ENCODE data around the gene IGFBP5. TPM values are rescaled to one million over a fixed set of nuclear protein-coding genes. Genes with fewer than 3 reads are reported as not detected.

Gene IGFBP5
- total and polyA plus RNA-seq, 2 donors (not counting 1 experiment from before 2014, with no cell fraction given) = not detected

- DNase-seq (no peak), ATAC-seq (ENCODE audit: low read depth) (no peak)
- Mint-ChIP-seq H3K4me1 (no peaks in the 10 kb centered on the region), H3K4me3 (no peak overlapping the region), H3K9me3 (ENCODE audit: insufficient read depth) (no peaks in the 10 kb centered on the region), H3K27ac (no peak overlapping the region), H3K27me3 (peaks cover 21% of the 10 kb centered on the region)
- no peak overlapping the region for H3K27ac ChIP-seq (ENCODE audit: low read length in 2 of 2)
- H2AFZ ChIP-seq (ENCODE audit: insufficient read depth, low read depth, low read length, poor library complexity, severe bottlenecking) = no peak overlapping the region
- ChIA-PET CTCF (interaction anchor here (1.6 kb wide), 1 partner anchor 810 kb away, joined by 4 read pairs; no protein-coding TSS in a partner anchor), POLR2A (no interaction called here)
- H3K4me2 ChIP-seq (replicated peaks; ENCODE audit: low read depth, low read length, poor library complexity, severe bottlenecking) = no peak overlapping the region
- no peak overlapping the region for H3K4me3 ChIP-seq (ENCODE audit: control extremely low read depth in 1 of 5, extremely low read depth in 1 of 5, insufficient read depth in 1 of 5, low read depth in 2 of 5, low read length in 4 of 5)
- no peak overlapping the region for H3K9ac ChIP-seq (ENCODE audit: low read length)
- H3K36me3 ChIP-seq (replicated peaks in 1 of 2; ENCODE audit: control extremely low read depth in 1 of 2, control insufficient read depth in 1 of 2, extremely low read depth in 1 of 2, insufficient read depth in 2 of 2, low read length in 1 of 2) = no peaks in the 10 kb centered on the region
- H3K9me3 ChIP-seq (ENCODE audit: control extremely low read depth in 1 of 3, control insufficient read depth in 2 of 3, insufficient read depth in 1 of 3, low read length in 2 of 3) = no peaks in the 10 kb centered on the region
- WGBS (ENCODE audit: insufficient coverage) = 74% methylated on average over 5 of the region's 5 CpGs
- no peaks in the 10 kb centered on the region for H4K20me1 ChIP-seq (ENCODE audit: control insufficient read depth, insufficient read depth, low read length, poor library complexity, severe bottlenecking)
- no peak for TF ChIP-seq CTCF (IDR thresholded peaks at IDR 0.05)
- no peak for TF ChIP-seq EZH2 (IDR thresholded peaks at IDR 0.05; ENCODE audit: borderline replicate concordance, insufficient read depth, low read depth, low read length, poor library complexity, severe bottlenecking)
- H3K4me1 ChIP-seq (ENCODE audit: control insufficient read depth in 2 of 2, insufficient read depth in 2 of 2, low read length in 2 of 2) = no peaks in the 10 kb centered on the region
- no peaks in the 10 kb centered on the region for H3K79me2 ChIP-seq (ENCODE audit: control insufficient read depth, insufficient read depth, low read length)
- intact Hi-C loops (cut with micrococcal nuclease) = no loop called here
- H3K27me3 ChIP-seq (replicated peaks in 1 of 4; ENCODE audit: control extremely low read depth in 1 of 4, control insufficient read depth in 3 of 4, insufficient read depth in 4 of 4, low read length in 3 of 4) = peaks cover 0 to 21% (median 8%) of the 10 kb centered on the region in 4 experiments
Measured at GRCh38 chr2:216700781-216701180, 5.4 kb upstream of the IGFBP5 start.

GRCh38 chr2:216700088-216700567, 4.8 kb upstream of the IGFBP5 start:
- H3K36me3 ChIP-seq (replicated peaks in 1 of 2; ENCODE audit: control extremely low read depth in 1 of 2, control insufficient read depth in 1 of 2, extremely low read depth in 1 of 2, insufficient read depth in 2 of 2, low read length in 1 of 2) = no peaks in the 10 kb centered on the region
- no peak overlapping the region for H2AFZ ChIP-seq (ENCODE audit: insufficient read depth, low read depth, low read length, poor library complexity, severe bottlenecking)
- no peak for ATAC-seq (ENCODE audit: low read depth)
- intact Hi-C loops (cut with micrococcal nuclease) = no loop called here
- no peak for TF ChIP-seq CTCF (IDR thresholded peaks at IDR 0.05)
- TF ChIP-seq EZH2 (IDR thresholded peaks at IDR 0.05; ENCODE audit: borderline replicate concordance, insufficient read depth, low read depth, low read length, poor library complexity, severe bottlenecking) = no peak
- H3K27ac ChIP-seq (ENCODE audit: low read length in 2 of 2) = no peak overlapping the region
- no peak overlapping the region for H3K4me3 ChIP-seq (ENCODE audit: control extremely low read depth in 1 of 5, extremely low read depth in 1 of 5, insufficient read depth in 1 of 5, low read depth in 2 of 5, low read length in 4 of 5)
- H3K4me3 Mint-ChIP-seq = no peak overlapping the region
- no peaks in the 10 kb centered on the region for H4K20me1 ChIP-seq (ENCODE audit: control insufficient read depth, insufficient read depth, low read length, poor library complexity, severe bottlenecking)
- no peaks in the 10 kb centered on the region for H3K4me1 ChIP-seq (ENCODE audit: control insufficient read depth in 2 of 2, insufficient read depth in 2 of 2, low read length in 2 of 2)
- H3K27me3 ChIP-seq (replicated peaks in 1 of 4; ENCODE audit: control extremely low read depth in 1 of 4, control insufficient read depth in 3 of 4, insufficient read depth in 4 of 4, low read length in 3 of 4) = peaks cover 0 to 27% (median 11%) of the 10 kb centered on the region in 4 experiments
- no peak overlapping the region for H3K27ac Mint-ChIP-seq
- 84% methylated on average over 7 of the region's 7 CpGs for whole genome bisulfite sequencing (ENCODE audit: insufficient coverage)
- no peak overlapping the region for H3K9ac ChIP-seq (ENCODE audit: low read length)
- H3K27me3 Mint-ChIP-seq = peaks cover 23% of the 10 kb centered on the region
- no peaks in the 10 kb centered on the region for H3K9me3 Mint-ChIP-seq (ENCODE audit: insufficient read depth)
- DNase-seq = no peak
- CTCF ChIA-PET = interaction anchor here (1.6 kb wide), 1 partner anchor 811 kb away, joined by 4 read pairs; no protein-coding TSS in a partner anchor
- no peaks in the 10 kb centered on the region for H3K79me2 ChIP-seq (ENCODE audit: control insufficient read depth, insufficient read depth, low read length)
- H3K4me1 Mint-ChIP-seq = no peaks in the 10 kb centered on the region
- POLR2A ChIA-PET = no interaction called here
- no peak overlapping the region for H3K4me2 ChIP-seq (replicated peaks; ENCODE audit: low read depth, low read length, poor library complexity, severe bottlenecking)
- H3K9me3 ChIP-seq (ENCODE audit: control extremely low read depth in 1 of 3, control insufficient read depth in 2 of 3, insufficient read depth in 1 of 3, low read length in 2 of 3) = no peaks in the 10 kb centered on the region

All from B cell (primary cell).